ENCODE measurements around the gene DHDH.

The DHDH gene

GRCh38 chr19:48940902-48941301 lies 7.4 kb downstream of the DHDH start:
- no peak for DNase-seq (ENCODE audit: low read depth in 2 of 2)
- no peak overlapping the region for H3K4me3 ChIP-seq (replicated peaks in 1 of 2; ENCODE audit: low read depth in 2 of 2, low read length in 2 of 2)
- no peak for TF ChIP-seq CTCF (IDR thresholded peaks at IDR 0.05; ENCODE audit: low read depth, low read length)

- H3K4me3 ChIP-seq (replicated peaks in 1 of 2; ENCODE audit: low read depth in 2 of 2, low read length in 2 of 2), result no peak overlapping the region
- DNase-seq (ENCODE audit: low read depth in 2 of 2), result no peak
- TF ChIP-seq CTCF (IDR thresholded peaks at IDR 0.05; ENCODE audit: low read depth, low read length), result no peak
Measured at GRCh38 chr19:48943081-48943480, 9.6 kb downstream of the DHDH start.

DNA sequence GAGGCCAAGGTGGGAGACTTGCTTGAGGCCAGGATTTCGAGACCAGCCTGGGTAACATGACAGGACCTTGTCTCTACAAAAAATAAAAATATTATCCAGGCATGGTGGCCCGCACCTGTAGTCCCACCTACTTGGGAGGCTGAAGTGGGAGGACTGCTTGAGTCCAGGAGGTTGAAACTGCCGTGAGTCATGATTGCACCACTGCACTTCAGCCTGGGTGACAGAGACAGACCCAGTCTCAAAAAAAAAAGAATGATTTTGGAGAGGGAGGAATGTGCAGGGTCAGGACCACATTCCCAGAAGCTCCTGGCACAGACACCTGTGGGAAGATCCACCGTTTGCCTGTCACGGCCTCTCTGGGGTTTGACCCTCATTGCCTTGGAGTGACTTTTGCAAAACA lies 11.9 kb downstream of the DHDH start:
- H3K4me3 ChIP-seq (replicated peaks in 1 of 2; ENCODE audit: low read depth in 2 of 2, low read length in 2 of 2), result no peak overlapping the region
- DNase-seq (ENCODE audit: low read depth in 2 of 2), result no peak
- no peak for TF ChIP-seq CTCF (IDR thresholded peaks at IDR 0.05; ENCODE audit: low read depth, low read length)

DNA sequence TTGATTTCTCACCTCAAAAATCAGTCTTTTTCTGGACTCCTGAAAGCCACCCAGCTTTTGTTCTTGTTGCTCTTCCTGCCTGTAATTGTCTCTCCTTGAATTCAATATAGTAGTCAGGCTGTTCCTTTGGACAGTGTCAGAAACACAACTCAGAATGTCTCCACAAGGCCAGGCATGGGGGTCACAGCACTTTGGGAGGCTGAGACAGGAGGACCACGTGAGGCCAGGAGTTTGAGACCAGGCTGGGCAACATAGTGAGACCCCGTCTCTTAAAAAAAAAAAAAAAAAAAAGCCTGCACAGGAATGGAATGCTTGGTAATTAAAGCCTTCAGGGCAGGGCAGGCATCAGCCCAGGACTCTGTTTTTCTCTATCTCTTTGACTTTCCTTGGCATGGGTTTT lies 12.3 kb downstream of the DHDH start:
- no peak overlapping the region for H3K4me3 ChIP-seq (replicated peaks in 1 of 2; ENCODE audit: low read depth in 2 of 2, low read length in 2 of 2)
- no peak for TF ChIP-seq CTCF (IDR thresholded peaks at IDR 0.05; ENCODE audit: low read depth, low read length)
- DNase-seq (ENCODE audit: low read depth in 2 of 2), result no peak

GRCh38 chr19:48946463-48947257 lies 13.2 kb downstream of the DHDH start:
- no peak overlapping the region for H3K4me3 ChIP-seq (replicated peaks in 1 of 2; ENCODE audit: low read depth in 2 of 2, low read length in 2 of 2)
- no peak for DNase-seq (ENCODE audit: low read depth in 2 of 2)
- TF ChIP-seq CTCF (IDR thresholded peaks at IDR 0.05; ENCODE audit: low read depth, low read length), result no peak

DNA sequence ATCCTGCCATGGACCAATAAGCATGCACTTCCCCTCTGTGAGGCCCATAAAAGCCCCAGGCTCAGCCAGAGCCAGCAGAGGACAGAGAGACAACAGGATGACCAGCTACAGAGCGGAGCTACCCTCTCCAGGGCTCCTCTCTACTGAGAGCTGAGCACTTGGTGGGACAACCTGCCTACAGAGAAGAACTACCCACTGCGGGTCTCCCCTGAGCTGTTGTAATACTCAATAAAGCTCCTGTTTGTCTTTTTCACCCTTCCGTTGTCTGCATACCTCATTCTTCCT lies 13.7 kb downstream of the DHDH start:
- no peak for TF ChIP-seq CTCF (IDR thresholded peaks at IDR 0.05; ENCODE audit: low read depth, low read length)
- DNase-seq (ENCODE audit: low read depth in 2 of 2), result no peak
- no peak overlapping the region for H3K4me3 ChIP-seq (replicated peaks in 1 of 2; ENCODE audit: low read depth in 2 of 2, low read length in 2 of 2)

GRCh38 chr19:48950159-48950558 lies 16.7 kb downstream of the DHDH start:
- no peak for DNase-seq (ENCODE audit: low read depth in 2 of 2)
- TF ChIP-seq CTCF (IDR thresholded peaks at IDR 0.05; ENCODE audit: low read depth, low read length), result no peak
- no peak overlapping the region for H3K4me3 ChIP-seq (replicated peaks in 1 of 2; ENCODE audit: low read depth in 2 of 2, low read length in 2 of 2)

Measured in cardiac fibroblast (primary cell).